ACC112 (cell line): ENCODE data around the gene EIPR1.

ENCODE experiments used
- H2AFZ ChIP-seq: fragments of 200-600 bp; sonication (generic); one replicate; pipeline ENCODE4 v1.6.0; 2017; ENCODE audit warnings: antibody characterized with exemption, low read length; ENCODE audit not compliant: unreplicated experiment
- H3K27ac ChIP-seq: fragments of 200-600 bp; sonication (generic); 2 replicates; pipeline ENCODE4 v1.5.1; 2014; ENCODE audit warnings: low read depth, mild to moderate bottlenecking, antibody characterized with exemption, low read length, moderate library complexity
- H3K27me3 ChIP-seq: fragments of 200-600 bp; sonication (generic); 2 replicates; pipeline ENCODE4 v1.6.1; 2014; ENCODE audit warnings: mild to moderate bottlenecking, antibody characterized with exemption, low read length, moderate library complexity, mixed read lengths; ENCODE audit not compliant: insufficient read depth
- H3K36me3 ChIP-seq: fragments of 200-600 bp; sonication (generic); 2 replicates; pipeline ENCODE4 v1.6.1; 2016; ENCODE audit warnings: mild to moderate bottlenecking, antibody characterized with exemption, low read length, moderate library complexity, mixed read lengths; ENCODE audit not compliant: insufficient read depth
- H3K4me1 ChIP-seq: fragments of 200-600 bp; sonication (generic); one replicate; pipeline ENCODE4 v1.6.1; 2016; ENCODE audit warnings: low read length, mixed read lengths; ENCODE audit not compliant: insufficient read depth, unreplicated experiment, control insufficient read depth
- H3K4me3 ChIP-seq: fragments of 200-600 bp; sonication (generic); 2 replicates; pipeline ENCODE4 v1.5.1; 2014; ENCODE audit warnings: mild to moderate bottlenecking, low read depth, low read length
- H3K79me2 ChIP-seq: fragments of 200-600 bp; sonication (generic); one replicate; pipeline ENCODE4 v1.6.0; 2016; ENCODE audit warnings: low read length; ENCODE audit not compliant: control insufficient read depth, unreplicated experiment, insufficient read depth

Gene EIPR1

DNA sequence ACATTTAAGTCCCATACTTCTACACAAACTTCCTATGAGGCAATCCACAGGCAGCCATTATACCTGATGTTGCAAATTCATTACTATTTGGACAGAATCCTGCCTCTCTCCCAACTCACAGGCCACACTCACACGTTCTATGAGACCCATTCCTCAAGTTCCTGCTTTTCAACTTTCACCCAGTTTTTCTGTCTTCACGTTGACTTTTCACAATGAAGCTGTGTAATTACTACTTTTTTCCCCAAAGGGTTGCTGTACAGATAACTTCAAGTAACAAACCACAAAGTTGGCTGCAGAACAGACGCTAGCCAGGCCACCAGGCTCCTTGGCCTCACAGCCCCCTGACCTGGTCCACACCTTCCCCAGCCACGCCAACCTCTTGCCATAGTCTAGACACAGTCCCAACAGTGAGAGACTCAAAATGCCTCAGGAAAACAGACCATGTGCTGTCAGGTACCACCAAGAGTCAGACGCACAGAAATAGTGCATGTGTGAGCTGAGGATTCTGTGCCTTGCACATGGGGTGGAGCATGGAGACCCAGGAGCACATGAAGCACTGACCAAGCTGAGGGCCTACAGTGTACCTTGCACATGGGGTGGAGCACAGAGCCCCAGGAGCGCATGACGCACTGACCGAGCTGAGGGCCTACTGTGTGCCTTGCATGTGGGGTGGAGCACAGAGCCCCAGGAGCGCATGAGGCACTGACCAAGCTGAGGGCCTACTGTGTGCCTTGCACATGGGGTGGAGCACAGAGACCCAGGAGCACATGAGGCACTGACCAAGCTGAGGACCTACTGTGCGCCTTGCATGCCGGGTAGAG lies 61.0 kb downstream of the EIPR1 start:
- Histone ChIP-seq H2AFZ (no peak overlapping the region), H3K4me3 (no peak overlapping the region), H3K4me1 (no peaks in the 10 kb centered on the region), H3K79me2 (no peaks in the 10 kb centered on the region), H3K36me3 (0 out of 2 replicates have a peak, but pooled peaks cover 3% of the 10 kb centered on the region), H3K27ac (no peak overlapping the region), H3K27me3 (no peaks in the 10 kb centered on the region)

GRCh38 chr2:3314626-3315025 lies 63.0 kb downstream of the EIPR1 start:
- no peak overlapping the region for H3K27ac ChIP-seq
- no peak overlapping the region for H3K4me3 ChIP-seq
- H3K4me1 ChIP-seq: no peaks in the 10 kb centered on the region
- 0 out of 2 replicates have a peak, but pooled peaks cover 3% of the 10 kb centered on the region for H3K36me3 ChIP-seq
- H3K79me2 ChIP-seq: no peaks in the 10 kb centered on the region
- H3K27me3 ChIP-seq: no peaks in the 10 kb centered on the region
- H2AFZ ChIP-seq: no peak overlapping the region

DNA sequence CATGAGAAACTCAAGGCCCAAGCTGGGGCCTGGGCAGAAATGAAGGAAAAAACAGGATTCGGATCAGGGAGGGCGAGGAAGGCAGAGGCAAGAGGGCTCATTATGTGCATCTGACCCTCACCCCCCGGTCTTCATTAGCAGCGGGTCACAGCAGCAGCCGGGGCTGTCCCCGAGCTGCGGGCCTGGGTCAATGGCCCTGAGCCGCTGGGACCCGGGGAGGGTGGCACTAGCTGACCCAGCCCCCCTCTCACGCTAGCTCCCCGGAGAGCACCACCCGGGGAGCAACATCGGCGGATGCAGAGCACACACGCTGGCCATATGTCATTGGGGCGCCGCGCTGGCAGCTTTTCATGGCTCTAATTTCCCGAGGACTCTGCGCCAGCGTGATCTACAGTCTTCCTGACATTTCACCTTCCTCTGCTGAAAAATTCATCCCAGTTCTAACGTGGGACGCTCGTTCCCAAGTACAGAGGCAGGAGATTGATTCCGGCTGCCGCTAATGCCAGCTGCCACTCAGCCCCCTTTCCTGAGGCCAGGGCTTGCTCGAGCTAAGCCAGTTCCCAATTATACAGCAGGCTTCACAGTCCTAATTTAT lies 63.7 kb downstream of the EIPR1 start:
- no peak overlapping the region for H3K27ac ChIP-seq
- 0 out of 2 replicates have a peak, but pooled peaks cover 3% of the 10 kb centered on the region for H3K36me3 ChIP-seq
- H3K4me3 ChIP-seq: no peak overlapping the region
- H2AFZ ChIP-seq: no peak overlapping the region
- no peaks in the 10 kb centered on the region for H3K4me1 ChIP-seq
- no peaks in the 10 kb centered on the region for H3K27me3 ChIP-seq
- no peaks in the 10 kb centered on the region for H3K79me2 ChIP-seq

GRCh38 chr2:3312576-3313345 lies 64.9 kb downstream of the EIPR1 start:
- Histone ChIP-seq H2AFZ (no peak overlapping the region), H3K36me3 (no peaks in the 10 kb centered on the region), H3K4me1 (no peaks in the 10 kb centered on the region), H3K27me3 (no peaks in the 10 kb centered on the region), H3K27ac (no peak overlapping the region), H3K4me3 (no peak overlapping the region), H3K79me2 (peaks cover 4% of the 10 kb centered on the region)

GRCh38 chr2:3311601-3312000 lies 66.0 kb downstream of the EIPR1 start:
- Histone ChIP-seq H3K4me1 (no peaks in the 10 kb centered on the region), H3K36me3 (no peaks in the 10 kb centered on the region), H3K79me2 (peaks cover 4% of the 10 kb centered on the region), H3K27me3 (no peaks in the 10 kb centered on the region), H3K27ac (no peak overlapping the region), H2AFZ (no peak overlapping the region), H3K4me3 (no peak overlapping the region)

DNA sequence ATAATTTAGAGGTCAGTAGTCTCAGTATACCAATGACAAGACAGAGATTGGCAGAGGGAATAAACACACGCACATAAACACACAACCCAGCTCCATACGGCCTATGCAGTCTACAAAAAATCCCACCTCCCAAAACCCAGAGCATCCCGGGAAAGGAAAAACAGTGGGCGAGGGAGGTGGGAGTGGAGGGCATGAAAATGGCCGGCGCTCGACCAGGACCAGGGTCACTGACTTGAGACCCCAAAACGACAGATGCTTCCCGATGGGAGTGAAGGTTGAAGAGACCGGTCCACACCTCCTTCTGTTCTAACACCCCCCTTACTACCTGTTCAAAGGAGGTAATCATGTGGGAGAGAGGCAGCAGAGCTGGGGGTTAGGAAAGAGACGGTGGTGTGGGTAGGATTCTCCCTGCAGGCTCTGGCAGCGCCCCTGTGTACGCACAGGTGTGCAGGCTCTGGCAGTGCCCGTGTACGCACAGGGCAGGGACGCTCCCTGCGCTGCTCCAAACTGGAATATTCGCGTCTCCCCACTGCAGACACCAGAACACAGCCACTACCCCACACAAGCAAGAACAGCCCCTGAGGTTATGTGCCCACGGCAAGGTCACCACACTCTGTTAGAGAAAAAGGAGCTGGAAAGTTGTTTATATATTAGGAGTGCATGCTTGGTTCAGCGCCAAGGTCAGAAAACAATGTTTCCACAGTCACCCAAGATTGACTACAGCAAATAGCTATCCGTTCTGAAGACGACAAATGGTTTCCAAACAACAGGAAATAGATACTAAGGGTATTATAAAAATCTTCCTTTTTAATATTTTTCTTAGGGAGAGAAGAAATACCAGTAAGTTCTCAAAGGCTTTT lies 67.9 kb downstream of the EIPR1 start:
- Histone ChIP-seq H2AFZ (no peak overlapping the region), H3K79me2 (peaks cover 4% of the 10 kb centered on the region), H3K4me3 (no peak overlapping the region), H3K36me3 (no peaks in the 10 kb centered on the region), H3K4me1 (no peaks in the 10 kb centered on the region), H3K27ac (no peak overlapping the region), H3K27me3 (no peaks in the 10 kb centered on the region)

DNA sequence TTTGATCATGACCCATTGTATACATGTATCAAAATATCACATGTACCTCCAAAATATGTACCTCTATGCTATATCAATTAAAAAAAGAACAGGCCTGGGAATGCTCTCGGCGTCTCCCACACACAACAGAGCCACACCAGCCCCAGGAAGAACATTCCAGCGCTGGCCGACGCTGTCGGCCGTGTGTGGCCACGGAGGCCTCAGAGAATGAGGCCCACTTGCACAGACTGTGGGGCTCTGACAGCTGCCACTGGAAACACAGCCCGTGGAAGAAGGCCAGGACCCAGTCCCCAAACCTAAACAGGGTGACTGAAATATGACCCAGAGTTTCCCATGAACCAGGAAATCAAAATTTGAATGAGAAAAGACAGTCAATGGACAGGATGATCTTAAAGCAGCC lies 69.7 kb downstream of the EIPR1 start:
- Histone ChIP-seq H3K4me3 (no peak overlapping the region), H3K36me3 (no peaks in the 10 kb centered on the region), H3K4me1 (no peaks in the 10 kb centered on the region), H3K27ac (no peak overlapping the region), H3K79me2 (peaks cover 7% of the 10 kb centered on the region), H3K27me3 (no peaks in the 10 kb centered on the region), H2AFZ (no peak overlapping the region)

GRCh38 chr2:3307236-3307635 lies 70.4 kb downstream of the EIPR1 start:
- no peaks in the 10 kb centered on the region for H3K27me3 ChIP-seq
- H3K4me3 ChIP-seq: no peak overlapping the region
- no peak overlapping the region for H3K27ac ChIP-seq
- no peaks in the 10 kb centered on the region for H3K4me1 ChIP-seq
- no peaks in the 10 kb centered on the region for H3K36me3 ChIP-seq
- H2AFZ ChIP-seq: no peak overlapping the region
- H3K79me2 ChIP-seq: peaks cover 8% of the 10 kb centered on the region

DNA sequence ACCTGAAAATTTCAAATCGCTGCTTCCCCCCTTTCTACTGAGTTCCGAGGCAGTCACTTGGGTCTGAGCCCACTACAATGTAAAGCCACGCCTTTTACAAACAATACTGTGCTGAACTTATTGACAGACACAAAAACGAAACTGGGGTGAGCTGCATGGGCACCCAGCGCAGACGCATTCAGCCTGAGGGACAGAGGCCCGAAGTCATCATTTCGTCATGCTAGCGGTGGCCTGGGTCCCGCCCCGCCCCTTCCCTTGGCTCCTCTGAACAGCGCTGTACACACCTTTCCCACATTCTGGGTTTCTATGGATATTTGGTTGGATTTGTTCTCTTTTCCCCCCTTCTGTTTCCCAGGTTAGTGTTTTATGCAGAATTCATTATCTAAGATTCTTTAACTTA lies 71.7 kb downstream of the EIPR1 start:
- H3K27ac ChIP-seq: no peak overlapping the region
- H3K4me1 ChIP-seq: no peaks in the 10 kb centered on the region
- H3K27me3 ChIP-seq: no peaks in the 10 kb centered on the region
- no peak overlapping the region for H3K4me3 ChIP-seq
- H2AFZ ChIP-seq: no peak overlapping the region
- peaks cover 8% of the 10 kb centered on the region for H3K79me2 ChIP-seq
- H3K36me3 ChIP-seq: no peaks in the 10 kb centered on the region

GRCh38 chr2:3305431-3305830 lies 72.2 kb downstream of the EIPR1 start:
- H3K27me3 ChIP-seq: no peaks in the 10 kb centered on the region
- peaks cover 8% of the 10 kb centered on the region for H3K79me2 ChIP-seq
- no peaks in the 10 kb centered on the region for H3K4me1 ChIP-seq
- no peak overlapping the region for H3K27ac ChIP-seq
- H3K4me3 ChIP-seq: no peak overlapping the region
- no peaks in the 10 kb centered on the region for H3K36me3 ChIP-seq
- H2AFZ ChIP-seq: no peak overlapping the region
